Esophagus mucosa (tissue), 1 donor: ENCODE results near the gene ARL15. TPM values are rescaled to one million over a fixed set of nuclear protein-coding genes. Genes with fewer than 3 reads are reported as not detected.

ENCODE experiments used
- ATAC-seq: fragments of 200-7000 bp; cut with Tn5 transposase; one replicate; pipeline ENCODE4 v1.9.1; 2020
- total RNA-seq: library from RNA; stranded (reverse); gene quantifications from one replicate; pipeline ENCODE4 v1.2.4, GENCODE V29; 2023
- donor health status: DM: yes; HTN: yes; CAD: no.

ARL15 gene
- total RNA-seq, 1 donor from 2014 or later: 10.1 TPM

DNA sequence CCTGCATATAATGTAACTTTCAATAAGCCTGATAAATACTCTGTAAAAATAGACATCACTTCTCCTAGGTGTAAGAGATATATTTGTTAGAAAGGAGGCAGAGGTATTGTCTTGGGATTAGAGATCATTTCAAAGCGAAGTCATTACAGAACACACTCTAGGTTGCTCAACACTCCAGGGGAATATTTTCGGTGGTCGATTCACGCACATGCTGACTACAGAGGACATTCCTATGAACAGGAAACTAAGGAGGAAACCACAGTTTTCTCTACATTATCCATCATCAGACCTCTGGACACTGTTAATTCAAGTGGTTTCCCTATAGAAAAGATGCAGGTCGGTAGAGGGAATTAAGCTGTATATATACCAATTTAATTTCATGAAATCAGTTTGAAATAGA lies 379.9 kb downstream of the ARL15 start:
- ATAC-seq: no peak

DNA sequence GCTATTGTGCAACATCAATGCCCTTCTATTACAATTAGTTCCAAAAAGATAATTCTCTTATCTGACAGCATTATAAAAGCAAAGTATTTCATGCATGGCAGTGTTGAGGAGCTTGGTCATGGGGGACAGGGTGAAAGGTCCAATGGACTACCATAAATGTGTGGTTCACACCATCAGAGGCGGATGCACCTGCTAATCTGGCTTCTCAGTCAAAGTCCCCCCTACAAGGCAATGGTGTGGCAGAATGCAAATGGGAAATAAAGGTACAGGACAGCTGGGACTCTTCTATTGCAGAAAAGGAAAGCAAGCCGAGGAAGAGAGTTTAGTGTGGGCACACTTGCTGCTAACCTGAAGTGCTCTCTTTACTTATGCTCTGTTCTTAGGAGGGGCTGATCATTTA lies 380.8 kb downstream of the ARL15 start:
- no peak for ATAC-seq

DNA sequence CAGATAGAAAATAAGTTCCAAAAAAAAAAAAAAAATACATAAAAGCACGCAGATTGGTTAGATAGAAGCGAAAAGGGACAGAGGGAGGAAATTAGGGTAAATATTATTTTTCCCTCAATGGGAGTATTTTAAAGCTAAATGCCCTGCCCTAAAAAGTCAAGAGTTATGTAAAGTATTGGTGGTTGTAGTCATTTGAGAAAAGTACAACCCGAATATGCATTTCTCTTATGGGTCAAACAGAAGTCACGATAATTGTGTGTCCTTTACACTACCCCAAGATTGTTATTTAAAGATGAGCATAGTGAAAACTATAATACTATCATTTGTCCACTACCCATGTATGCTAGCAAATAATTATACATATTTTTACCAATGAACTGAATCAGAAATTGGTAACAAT lies 381.2 kb downstream of the ARL15 start:
- ATAC-seq: no peak

DNA sequence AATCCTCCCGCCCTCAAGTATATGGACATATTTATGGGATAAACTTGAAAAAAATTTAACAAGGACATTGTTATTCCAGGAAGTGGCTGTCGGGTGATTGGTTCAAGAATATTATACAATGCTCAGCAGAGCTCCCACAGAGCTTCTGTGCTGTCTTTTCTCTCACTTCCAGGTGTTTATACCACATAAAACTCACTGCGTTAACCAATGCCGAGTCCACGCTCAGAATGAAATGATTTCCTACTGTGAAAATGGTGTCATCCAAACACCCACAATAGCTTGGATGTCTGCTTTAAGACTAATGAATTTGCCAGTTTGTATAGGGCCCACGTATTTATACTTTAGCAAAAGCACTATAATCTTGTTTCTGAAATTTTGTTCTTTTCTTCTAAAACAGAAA lies 381.7 kb downstream of the ARL15 start:
- no peak for ATAC-seq

DNA sequence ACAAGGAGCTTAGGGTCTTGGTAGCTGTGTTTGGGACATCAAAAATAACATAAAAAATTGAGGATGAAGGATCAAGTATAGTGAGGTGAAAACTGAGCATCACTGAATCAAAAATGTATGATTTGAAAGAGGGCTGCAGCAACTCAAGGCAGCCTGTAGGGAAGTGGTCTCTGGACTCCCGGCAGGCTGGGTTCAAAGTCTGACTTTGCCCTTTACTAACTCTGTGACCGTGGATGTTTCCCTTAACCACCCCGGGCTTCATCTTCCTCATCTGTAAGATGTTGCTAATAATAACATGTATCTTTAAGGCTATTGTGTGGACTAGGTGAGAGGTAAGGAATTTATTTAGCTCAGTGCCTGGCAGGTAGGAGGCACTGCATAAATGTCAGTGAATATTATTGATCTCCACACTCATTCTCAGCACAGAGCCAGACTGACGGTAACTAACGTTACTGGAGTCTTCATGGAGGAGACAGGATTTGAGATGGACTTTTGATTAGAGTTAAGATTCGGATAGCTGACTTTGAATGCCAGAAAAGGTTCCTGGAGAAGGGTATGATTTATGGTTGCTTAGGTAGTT lies 382.6 kb downstream of the ARL15 start:
- no peak for ATAC-seq

DNA sequence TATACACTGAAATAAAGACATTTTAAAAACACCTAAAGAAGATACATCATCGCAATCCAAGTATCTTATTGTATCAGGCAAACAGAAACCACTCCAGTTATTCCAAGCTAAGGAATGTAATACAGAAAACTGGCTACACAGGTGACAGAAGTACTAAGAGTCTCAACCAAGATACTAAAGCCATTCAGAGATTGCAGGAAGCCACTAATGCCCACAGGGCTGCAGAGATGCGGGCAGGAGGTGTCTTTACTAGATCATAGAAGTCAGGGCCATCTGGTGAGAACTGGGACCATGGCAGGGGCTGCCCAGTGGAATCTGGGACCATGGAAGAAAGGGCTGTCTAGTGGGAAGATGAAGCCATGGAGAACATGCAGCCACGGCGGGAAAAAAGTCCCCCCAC lies 384.3 kb downstream of the ARL15 start:
- ATAC-seq: no peak

DNA sequence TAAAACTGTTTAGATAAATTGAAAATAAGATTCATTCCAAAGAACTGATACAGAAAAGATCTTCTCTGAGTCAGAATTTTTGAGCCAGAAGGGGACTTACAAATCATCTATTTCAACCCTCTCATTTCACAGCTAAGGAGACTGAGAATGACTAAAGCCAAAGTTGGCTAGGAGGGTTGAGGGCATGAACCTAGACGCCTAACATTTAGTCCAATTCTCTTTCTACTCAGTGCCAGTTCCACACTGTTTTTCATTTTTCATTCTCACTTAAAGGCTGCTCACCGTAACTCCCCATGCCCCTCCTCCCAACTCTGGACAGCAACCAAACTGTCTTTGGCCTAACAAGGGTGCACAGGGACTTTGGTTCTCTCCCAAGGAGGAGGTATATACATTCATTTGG lies 386.0 kb downstream of the ARL15 start:
- no peak for ATAC-seq

DNA sequence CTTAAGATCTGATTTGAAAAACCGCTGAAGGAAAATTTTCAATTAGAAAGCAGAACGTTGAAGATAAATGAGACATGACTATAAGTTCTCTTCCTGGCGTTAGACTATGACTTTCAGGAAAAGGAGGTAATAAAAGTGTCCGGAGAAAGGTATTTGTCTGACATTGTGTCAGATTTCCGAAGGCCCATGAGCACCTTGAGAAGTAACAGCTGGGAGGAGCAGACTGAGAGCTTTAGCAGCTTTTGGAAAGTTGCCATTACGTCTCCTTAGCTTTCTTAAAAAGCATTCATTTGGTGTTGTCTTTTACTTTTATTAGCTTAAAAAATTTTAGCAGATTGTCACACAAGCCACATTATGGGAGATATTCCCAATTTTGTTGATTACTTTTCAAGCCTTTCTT lies 386.4 kb downstream of the ARL15 start:
- ATAC-seq: no peak

DNA sequence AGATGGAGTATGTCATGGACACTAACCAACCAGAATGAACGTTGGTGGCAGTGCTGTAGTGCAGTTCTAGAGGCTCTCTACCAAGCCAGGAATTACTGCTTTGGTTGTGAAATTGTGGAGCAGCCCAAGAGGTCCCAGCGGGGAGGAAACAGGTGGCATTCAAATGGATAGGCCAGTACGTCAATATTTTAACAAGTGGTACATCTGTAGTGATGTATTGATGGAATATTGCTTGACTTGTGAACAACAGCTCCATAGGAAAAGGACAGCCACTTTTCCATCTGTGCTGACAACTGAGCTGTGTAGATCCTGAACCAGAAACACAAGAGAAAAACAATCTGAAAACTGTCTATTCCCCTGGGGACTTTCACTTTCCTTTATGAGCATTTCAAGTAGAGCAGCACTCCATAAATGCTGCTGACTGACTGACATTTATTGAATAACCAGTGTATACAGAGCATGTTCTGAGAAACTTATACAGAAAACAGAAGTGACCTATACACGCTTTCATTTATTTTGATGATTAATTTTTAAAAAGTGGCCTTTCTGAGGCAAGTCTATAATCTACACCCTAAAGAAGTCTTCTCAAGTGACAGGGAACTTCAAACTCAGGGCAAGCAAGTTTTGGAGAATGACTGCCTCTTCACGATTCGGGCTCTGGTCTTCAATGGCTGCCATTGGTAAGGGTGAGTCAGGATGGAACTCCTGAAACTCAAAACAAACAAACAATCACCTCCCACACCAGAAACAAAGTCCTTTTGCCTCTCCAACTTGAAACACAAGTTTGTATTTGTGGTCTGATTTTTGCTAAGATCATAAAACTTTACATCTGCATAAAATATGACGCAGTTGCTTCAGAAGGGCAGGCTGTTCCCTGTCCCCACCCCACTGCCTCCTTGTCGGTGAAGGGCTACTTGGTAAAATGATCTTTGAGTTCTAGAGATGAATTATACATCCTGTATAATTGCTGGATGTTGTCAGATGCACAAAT lies 387.6 kb downstream of the ARL15 start:
- no peak for ATAC-seq

DNA sequence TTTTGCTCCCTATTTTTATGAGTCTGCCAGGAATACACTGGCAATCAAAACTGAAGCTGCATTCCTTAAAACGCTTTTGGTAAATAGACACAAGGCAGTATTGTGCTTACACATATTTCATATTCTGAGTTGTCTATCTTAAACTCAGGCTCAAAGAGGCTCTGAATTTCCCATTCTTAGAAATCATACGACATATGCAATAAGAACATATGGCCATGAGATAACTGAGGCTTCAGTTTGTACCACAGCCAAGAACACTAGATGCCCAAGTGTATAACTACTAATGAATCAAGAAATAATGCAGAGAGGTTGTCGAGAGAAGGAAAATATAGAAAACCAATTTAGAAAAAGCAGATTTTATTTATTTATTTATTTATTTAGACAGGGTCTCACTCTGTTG lies 392.5 kb downstream of the ARL15 start:
- ATAC-seq: no peak

DNA sequence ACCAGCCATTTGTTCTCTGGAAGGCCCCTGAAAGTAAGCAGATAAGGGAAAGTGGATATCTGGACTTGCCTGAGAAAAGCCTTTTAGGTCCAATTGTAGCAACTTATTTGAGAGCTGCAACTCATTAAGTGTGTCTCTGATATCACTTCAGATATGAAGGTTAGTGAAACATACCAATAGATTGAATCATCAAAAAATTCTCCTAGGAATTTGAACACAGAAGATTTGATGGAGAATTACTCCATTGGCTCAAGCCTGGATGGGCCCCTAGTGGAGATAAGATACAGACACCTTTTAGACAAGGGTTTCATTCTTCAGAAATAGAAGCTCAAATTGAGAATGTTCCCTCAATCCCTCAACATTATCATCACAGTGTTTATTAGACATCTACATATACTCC lies 393.3 kb downstream of the ARL15 start:
- no peak for ATAC-seq

DNA sequence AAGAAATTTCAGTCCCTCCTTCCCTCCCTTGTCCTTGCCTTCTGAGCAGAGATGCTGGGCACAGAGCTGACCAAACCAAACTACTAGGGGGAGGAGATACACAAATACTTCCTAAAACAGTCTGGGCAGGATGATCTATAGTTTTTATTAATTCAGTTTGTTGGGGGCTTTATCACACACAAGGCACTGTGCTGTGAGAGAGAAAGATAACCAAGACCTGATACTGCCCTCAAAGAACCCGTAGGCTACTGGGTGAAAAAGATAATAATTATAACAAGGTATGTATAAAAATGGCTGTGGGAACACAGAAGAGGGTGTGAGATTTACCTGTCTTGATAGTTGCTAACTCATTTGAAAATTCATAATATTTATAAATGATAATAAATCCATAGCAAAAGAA lies 395.3 kb downstream of the ARL15 start:
- no peak for ATAC-seq

DNA sequence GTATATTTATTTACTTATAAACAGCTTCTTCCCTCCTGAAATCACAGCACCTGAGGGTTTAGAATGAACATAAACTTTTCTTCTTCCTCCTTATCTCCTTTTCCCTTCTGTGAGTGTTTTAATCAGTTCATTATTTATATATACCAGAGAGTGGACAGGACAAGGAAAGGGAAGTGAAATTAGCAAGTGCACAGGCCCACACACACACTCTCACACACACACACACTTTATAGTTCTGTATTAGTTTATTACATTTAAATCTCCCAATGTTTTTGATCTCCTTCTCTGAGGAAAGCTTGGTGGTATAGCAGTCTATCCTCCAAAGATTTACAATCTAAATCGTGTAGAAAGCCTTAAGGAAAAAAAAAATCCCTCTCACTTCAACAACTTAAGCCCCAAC lies 396.4 kb downstream of the ARL15 start:
- ATAC-seq: no peak

DNA sequence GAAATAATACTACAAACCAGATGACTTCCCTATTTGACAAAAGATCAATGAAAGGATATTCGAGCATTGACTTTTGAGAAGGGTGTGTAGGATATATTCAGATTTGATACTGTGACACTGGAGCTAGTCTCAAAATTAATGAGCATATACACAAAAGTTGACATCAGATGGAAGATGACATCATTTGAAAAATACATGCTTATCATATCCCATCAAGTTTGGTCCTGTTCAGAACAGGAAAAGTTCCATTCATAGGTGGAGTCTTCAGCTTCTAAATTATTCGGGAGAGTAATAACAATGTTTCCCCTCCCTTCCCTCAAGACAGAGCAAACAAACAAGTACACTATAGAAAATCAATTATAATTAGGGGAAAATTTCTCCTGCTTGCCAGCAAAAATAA lies 401.6 kb downstream of the ARL15 start:
- no peak for ATAC-seq

DNA sequence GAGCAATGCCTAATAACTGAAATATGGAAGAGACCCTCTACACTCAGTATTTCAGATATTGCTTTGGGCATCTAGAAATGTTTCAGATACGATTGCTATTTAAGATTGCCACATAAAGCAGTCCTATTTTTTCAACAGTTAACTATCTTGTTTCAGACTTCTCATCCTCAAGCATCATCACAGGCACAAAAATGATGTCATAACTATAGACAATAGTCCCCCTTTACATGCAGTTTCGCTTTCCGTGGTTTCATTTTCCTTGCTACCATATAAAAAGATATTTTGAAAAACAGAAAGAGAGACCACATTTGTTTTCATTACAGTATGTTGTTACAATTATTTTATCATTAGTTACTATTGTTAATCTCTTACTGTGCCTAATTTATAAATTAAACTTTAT lies 402.5 kb downstream of the ARL15 start:
- no peak for ATAC-seq

DNA sequence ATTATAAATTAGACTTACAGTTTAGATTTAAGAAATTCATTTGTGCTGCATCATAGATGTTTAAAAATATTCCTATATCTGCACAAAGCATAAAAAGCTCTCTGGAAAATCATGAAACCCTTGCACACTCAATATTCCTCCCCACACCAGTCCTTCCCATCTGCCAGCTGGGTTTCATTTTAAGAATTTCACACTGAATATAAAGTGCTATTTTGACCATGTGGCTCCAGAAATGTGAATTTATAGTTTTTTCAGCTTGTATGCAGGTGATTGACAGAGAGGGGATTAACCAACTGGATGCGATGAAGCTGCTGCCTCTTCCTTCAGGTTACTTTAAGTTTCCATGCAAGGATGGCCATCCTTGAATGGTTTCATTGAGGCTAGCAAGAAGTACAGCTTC lies 403.6 kb downstream of the ARL15 start:
- ATAC-seq: no peak

DNA sequence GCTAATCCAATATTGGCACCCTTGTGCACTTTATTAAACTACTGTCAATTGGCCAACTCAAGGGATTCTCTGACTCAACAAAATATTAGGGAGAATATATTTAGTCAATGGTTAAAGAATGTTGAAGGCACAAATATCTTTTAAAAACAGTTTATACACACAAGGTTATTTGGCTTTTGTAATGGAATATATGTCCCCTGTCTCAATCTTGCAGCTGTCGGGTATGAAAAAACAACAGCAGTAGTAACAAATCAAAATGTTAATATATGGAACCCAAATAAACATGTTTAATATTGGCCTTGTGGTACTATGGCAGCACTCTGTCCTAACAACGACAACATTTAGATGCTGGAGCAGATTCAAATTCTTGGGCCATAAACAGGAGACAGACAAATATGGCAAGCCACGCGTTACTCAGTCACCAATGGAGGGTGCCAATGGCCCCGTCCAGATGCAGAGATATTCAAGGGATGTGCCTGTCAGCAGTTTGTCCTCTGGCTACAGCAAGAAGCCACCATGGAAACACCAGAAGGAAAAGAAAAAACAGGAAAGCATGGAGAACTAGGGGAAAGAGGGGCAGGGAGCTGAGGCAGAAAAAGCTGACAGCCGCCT lies 408.0 kb downstream of the ARL15 start:
- no peak for ATAC-seq

DNA sequence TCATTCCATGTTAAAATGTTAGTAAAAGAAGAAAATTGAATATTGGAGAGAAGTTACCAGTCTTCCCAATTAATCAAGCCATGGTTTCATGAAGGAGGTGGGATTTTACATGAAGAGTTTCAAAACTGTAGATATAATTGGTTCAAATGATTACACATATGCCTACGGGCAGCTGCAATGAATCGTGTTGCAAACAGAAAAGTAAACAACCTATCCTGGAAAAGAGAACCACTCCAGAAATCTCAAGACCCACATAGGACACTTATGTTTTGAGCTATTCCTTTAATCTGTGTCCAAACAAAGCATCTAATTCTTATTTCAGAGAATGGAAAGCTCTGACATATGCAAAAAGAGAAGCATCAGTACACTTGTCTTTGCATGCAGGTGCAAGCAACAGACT lies 409.7 kb downstream of the ARL15 start:
- no peak for ATAC-seq

DNA sequence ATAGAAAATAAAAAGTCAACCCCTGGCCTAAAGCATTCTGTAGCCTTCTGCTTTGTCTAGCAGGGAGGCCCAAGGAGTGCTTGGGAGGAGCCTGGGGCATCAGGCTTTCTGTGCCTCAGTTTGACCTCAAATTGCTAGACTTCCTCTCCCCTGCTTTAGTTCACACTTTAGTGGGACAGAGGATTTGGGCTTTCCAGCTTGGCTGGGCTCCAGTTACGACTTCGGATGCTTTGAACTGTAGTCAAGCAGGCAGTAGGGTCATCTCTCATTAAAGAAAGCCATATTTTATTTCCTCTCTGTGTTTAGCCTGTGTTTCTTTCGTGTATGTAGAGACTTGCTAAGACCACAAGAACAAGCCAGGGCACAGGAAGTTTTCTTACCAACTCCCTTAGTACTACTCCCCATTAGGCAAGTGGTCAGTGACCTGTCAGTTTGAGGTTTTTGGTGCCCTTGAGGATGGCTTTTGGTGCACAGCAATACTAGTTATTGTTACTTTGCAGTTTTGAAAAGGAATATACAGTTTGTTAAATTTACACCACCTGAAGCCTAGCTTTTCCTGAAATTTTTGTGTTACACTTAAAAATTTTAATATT lies 415.2 kb downstream of the ARL15 start:
- no peak for ATAC-seq

DNA sequence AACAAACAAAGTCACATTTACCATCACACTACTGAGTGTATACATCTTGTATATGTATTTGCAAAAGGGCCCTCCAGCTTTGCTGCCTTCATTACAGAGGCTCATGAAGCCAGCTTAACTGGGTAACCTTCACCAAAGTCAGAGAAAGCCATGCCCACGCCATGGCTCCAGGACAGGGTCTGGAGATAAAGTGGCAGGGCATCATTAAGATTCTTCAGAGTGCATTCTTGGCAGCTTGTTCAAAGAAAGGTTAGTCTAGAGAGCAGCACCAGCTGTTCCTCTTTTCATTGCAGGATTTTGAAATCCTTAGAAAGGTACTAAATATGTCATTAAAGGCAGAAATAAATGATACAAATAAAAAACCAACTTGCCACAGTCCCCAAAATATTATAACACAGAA lies 416.7 kb downstream of the ARL15 start:
- no peak for ATAC-seq

DNA sequence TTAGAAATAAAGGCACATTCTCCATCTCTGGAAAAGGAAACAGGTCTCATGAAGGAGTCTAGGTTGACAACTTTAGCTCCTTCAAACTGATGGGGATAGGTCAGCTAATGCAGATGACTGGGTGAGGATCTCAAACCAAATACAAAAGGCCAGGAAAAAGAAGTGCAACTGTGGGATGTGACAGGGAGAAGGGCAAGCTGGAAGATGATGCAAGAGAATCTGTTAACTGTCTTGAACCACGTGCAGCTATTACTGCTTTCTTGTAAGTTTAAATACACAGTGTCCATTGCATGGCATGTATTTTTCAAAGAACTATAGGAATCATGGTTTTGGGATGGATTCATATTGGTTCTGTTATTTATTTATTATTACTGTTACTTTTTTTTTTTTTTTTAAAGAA lies 418.1 kb downstream of the ARL15 start:
- ATAC-seq: no peak

DNA sequence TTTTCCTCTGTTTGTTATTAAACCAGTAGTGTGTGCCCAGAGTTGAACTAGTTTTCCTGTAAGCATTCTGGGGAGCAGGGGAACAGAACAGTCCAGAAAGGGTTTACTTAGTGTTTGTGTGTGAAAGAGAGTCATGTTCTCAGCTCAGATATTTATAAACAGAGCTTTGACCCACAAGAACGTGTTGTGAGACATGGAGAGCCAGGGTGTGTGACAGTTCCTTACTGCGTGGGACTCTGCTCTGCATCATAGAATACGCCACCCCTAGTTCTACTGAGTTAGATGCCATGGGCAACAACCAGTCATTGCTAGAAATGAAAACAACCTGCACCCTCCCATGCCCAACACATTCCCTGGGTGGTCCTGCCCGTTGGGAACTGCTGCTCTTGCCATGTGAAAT lies 419.2 kb downstream of the ARL15 start:
- ATAC-seq: no peak

DNA sequence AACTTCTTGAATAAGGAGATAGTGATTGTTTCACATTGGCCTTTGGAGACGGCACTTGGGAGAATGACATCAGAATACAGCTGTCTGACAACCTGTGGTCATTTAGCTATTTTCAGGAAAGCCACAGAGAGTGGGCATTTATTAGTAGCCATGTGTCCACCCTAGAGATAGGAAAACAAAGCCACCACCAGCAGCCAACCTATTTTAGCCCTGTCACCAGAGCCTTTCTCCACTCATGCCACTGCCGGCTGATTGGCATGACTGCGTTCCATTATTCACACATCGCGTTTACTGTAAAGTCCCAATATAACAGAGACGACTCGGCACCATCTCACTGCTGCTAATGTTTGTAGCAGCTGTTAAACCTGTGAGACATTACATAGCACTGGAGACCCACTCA lies 419.9 kb downstream of the ARL15 start:
- no peak for ATAC-seq

DNA sequence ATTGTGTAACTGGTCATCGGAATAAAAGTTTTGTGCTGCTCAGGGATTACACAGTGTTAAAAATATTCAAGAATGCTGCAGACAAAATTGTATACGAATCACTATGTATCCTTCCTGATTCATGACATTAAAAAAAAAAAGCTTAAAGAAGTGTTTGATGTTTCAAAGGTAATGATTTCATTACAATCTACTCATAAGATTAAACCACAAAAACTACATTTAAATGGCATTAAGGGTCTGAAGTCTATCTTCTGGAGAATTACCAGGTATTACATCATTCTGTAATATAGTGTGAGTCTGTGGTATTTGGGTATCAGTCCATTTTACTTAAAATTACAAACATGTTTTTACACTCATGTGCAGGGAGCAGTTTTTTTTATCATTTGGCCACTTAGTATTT lies 425.5 kb downstream of the ARL15 start:
- ATAC-seq: no peak
